ENCODE data around the gene OASL. TPM values are rescaled to one million over a fixed set of nuclear protein-coding genes. Genes with fewer than 3 reads are reported as not detected.

The OASL gene
- total RNA-seq, 4 donors from 2014 or later, result 2.4 to 9.7 (median 6.6) TPM

DNA sequence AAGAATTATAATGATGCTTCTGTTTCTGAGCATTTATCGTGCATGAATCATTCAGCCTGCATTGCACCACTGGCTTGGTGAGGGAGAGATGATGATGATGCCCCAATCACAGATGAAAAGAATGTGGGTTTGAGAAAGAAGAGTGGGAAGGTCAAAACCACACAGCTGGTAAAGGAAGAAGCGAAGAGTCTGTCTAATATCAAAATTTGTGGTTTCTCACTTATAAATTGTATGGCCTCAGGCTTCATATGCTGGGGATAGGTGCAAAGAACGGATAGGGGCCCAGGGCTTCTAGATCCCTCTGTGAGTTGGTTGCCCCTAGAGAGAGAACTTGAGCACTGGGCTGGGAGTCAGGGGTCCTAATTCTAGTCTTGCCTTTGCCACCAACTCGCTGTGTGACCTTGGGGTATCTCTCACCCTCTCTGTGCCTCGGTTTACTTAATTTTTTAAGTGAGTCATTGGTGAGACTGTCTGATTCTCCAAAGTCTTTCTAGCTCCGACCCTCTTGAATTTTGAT, 2.2 kb downstream of the OASL start:
- WGBS, 2 donors, result 68 to 69% methylated on average over 5 to 6 of the region's 6 CpGs
- no peaks in the 10 kb centered on the region for H3K36me3 ChIP-seq
- H3K27ac ChIP-seq, result no peak overlapping the region
- intact Hi-C loops (cut with DNase I), result no loop called here
- H3K4me1 ChIP-seq, result peaks cover 2 to 42% (median 6%) of the 10 kb centered on the region in 3 donors
- no peaks in the 10 kb centered on the region for H3K27me3 ChIP-seq
- no peak overlapping the region for H3K4me3 ChIP-seq
- no peak for TF ChIP-seq POLR2A (IDR thresholded peaks at IDR 0.05)
- TF ChIP-seq, protein P1, sequence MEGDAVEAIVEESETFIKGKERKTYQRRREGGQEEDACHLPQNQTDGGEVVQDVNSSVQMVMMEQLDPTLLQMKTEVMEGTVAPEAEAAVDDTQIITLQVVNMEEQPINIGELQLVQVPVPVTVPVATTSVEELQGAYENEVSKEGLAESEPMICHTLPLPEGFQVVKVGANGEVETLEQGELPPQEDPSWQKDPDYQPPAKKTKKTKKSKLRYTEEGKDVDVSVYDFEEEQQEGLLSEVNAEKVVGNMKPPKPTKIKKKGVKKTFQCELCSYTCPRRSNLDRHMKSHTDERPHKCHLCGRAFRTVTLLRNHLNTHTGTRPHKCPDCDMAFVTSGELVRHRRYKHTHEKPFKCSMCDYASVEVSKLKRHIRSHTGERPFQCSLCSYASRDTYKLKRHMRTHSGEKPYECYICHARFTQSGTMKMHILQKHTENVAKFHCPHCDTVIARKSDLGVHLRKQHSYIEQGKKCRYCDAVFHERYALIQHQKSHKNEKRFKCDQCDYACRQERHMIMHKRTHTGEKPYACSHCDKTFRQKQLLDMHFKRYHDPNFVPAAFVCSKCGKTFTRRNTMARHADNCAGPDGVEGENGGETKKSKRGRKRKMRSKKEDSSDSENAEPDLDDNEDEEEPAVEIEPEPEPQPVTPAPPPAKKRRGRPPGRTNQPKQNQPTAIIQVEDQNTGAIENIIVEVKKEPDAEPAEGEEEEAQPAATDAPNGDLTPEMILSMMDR (IDR thresholded peaks at IDR 0.05), result no peak
- DNase-seq, result no peak
- H3K9me3 ChIP-seq, result no peaks in the 10 kb centered on the region

DNA sequence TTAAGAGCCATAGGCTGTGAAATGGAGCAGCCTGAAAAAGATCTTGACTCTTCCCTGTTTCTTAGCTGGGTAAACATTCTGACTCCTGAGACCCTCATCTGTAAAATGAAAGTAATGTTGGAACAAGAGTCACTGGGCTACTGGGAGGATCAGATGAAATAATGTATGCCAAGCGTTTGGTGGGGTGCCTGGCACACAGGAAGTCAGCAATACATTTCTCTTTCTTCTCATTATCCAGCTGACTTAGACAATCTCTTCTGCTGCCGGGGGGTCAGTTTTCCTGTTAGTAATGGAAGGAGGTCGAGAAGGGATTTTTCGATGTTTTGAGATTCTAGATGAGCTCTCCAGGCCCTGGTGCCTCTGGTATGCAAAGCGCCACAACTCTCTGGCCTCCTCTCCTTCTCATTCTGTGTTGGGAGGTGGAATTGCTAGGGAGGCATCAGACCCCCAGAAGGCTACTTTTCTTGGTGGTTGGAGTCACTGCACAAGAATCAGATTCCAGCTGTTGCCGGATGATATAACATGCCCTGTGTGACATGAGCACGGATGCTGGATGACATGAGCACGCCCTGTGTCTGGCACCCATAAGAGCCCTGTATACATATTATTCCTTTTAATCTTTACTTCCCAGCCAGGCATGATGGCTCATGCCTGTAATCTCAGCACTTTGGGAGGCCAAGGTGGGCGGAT, 4.3 kb downstream of the OASL start:
- TF ChIP-seq, protein P1 (IDR thresholded peaks at IDR 0.05), result no peak
- TF ChIP-seq POLR2A (IDR thresholded peaks at IDR 0.05), result no peak
- no peaks in the 10 kb centered on the region for H3K36me3 ChIP-seq
- DNase-seq, result no peak
- intact Hi-C loops (cut with DNase I), result no loop called here
- no peaks in the 10 kb centered on the region for H3K9me3 ChIP-seq
- H3K4me1 ChIP-seq, result peaks cover 2 to 39% (median 6%) of the 10 kb centered on the region in 3 donors
- H3K4me3 ChIP-seq, result no peak overlapping the region
- H3K27me3 ChIP-seq, result no peaks in the 10 kb centered on the region
- H3K27ac ChIP-seq, result peak overlapping the region in 2 of 4 donors; percentile 61 to 79
- WGBS, 2 donors, result 76 to 80% methylated on average over 5 to 8 of the region's 9 CpGs

DNA sequence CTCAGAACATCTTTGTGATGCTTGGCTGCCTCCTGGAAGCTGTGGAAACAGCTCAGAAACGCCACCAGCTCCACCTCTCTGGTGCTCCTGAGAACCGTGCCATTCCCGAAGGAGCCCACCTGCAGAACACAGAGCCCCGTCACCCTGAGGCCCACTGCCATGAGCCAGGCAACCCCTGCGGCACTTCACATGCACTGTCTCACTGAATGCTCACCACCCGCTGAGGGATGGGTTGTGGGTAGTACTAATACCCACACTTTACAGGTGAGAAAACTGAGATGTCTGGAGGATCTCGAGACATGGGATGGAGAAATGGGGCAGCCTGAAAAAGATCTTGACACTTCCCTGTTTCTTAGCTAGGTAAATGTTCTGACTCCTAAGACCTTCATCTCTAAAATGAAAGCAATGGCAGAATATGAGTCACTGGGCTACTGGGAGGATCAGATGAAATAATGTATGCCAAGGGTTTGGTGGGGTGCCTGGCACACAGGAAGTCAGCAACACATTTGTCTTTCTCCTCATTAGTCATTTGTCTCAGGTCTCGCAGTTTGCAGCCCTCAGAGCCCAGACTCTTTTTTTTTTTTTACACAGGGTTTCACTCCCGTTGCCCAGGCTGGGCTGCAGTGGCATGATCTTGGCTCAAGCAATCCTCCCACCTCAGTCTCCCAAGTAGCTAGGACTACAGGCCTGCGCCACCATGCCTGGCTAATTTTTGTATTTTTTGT, 5.3 kb downstream of the OASL start:
- intact Hi-C loops (cut with DNase I), result no loop called here
- Histone ChIP-seq H3K27ac (peak overlapping the region; percentile 30 to 79 (median 61)), H3K4me1 (peaks cover 2 to 32% (median 6%) of the 10 kb centered on the region in 3 donors), H3K36me3 (no peaks in the 10 kb centered on the region), H3K27me3 (no peaks in the 10 kb centered on the region), H3K9me3 (no peaks in the 10 kb centered on the region), H3K4me3 (no peak overlapping the region)
- no peak for DNase-seq
- 49 to 65% methylated on average over 5 to 6 of the region's 10 CpGs for WGBS, 2 donors
- TF ChIP-seq, protein P1 (IDR thresholded peaks at IDR 0.05), result no peak
- no peak for TF ChIP-seq POLR2A (IDR thresholded peaks at IDR 0.05)

DNA sequence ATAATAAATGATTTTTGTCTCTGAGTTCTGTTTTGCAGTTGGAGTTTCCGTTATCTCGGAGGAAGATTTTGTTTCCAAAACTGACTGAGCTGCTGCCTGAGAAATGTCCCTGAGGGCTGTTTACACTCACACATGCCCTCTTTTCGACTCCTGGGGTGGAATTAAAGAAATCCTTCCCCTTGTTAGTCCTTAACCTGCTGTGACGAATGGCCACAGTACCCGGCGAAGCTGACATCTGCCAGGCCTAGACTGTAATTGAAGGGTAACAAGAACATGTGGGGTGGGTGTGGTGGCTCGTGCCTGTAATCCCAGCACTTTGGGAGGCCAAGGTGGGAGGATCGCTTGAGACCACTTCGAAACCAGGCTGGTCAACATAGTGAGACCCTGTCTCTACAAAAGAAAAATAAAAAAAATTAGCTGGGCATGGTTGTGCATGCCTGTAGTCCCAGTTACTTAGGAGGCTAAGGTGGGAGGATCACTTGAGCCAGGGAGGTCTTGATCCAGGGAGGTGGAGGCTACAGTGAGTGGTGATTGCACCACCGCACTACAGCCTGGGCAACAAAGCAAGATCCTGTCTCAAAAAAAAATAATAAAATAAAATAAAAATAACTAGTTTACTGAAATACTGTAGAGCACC, 8.4 kb downstream of the OASL start:
- Histone ChIP-seq H3K27ac (no peak overlapping the region), H3K36me3 (no peaks in the 10 kb centered on the region), H3K9me3 (no peaks in the 10 kb centered on the region), H3K27me3 (no peaks in the 10 kb centered on the region), H3K4me1 (peaks cover 2 to 26% (median 6%) of the 10 kb centered on the region in 3 donors), H3K4me3 (no peak overlapping the region)
- intact Hi-C loops (cut with DNase I), result no loop called here
- WGBS, 2 donors, result 69 to 75% methylated on average over 7 of the region's 10 CpGs
- TF ChIP-seq, protein P1 (IDR thresholded peaks at IDR 0.05), result no peak
- TF ChIP-seq POLR2A (IDR thresholded peaks at IDR 0.05), result no peak
- no peak for DNase-seq
